Activated CD8-positive, alpha-beta memory T cell treated with anti-CD3 and anti-CD28 coated beads for 48 hours (primary cell): ENCODE measurements around the gene ANO6.
A peak's percentile ranks its signal among the peaks of the same experiment; 100 is the strongest.
"Not testable (repeated sequence)": the region's sequence is repeated elsewhere in the genome, so short reads cannot be mapped to it uniquely, and the experiment has no call there.

ENCODE experiments used
- DNase-seq, 3 experiments: peaks; one replicate each; pipeline ENCODE4 v3.0.0-alpha.2; 2020; ENCODE audit warnings: low read depth in 2 of 3, low spot score in 2 of 3

Gene ANO6

GRCh38 chr12:45215419-45216229 lies at the start of gene ANO6:
Gene ANO6 (plus strand): TSS chr12:45216095. CDS start chr12:45216322, 227 bp downstream.
- DNase-seq, result peak; percentile 52 to 72 (median 61)

- no peak for DNase-seq
Observed at GRCh38 chr12:45168976-45169375, 46.9 kb upstream of the ANO6 start.

- peak; percentile 27 to 80 (median 69) for DNase-seq
Observed at GRCh38 chr12:45170456-45171042, 45.3 kb upstream of the ANO6 start.

- DNase-seq, result not testable (repeated sequence)
Observed at GRCh38 chr12:45173293-45173692, 42.6 kb upstream of the ANO6 start.

GRCh38 chr12:45174595-45174994 lies 41.3 kb upstream of the ANO6 start:
- DNase-seq, result no peak

- no peak for DNase-seq
Observed at GRCh38 chr12:45178771-45179170, 37.1 kb upstream of the ANO6 start.

- DNase-seq, result no peak
Observed at GRCh38 chr12:45182511-45182910, 33.4 kb upstream of the ANO6 start.

- DNase-seq, result no peak
Observed at GRCh38 chr12:45183246-45183645, 32.6 kb upstream of the ANO6 start.

GRCh38 chr12:45184147-45184963 lies 31.5 kb upstream of the ANO6 start:
- no peak for DNase-seq

GRCh38 chr12:45186762-45187161 lies 29.1 kb upstream of the ANO6 start:
- no peak for DNase-seq

- DNase-seq, result no peak
Observed at GRCh38 chr12:45189766-45190403, 26.0 kb upstream of the ANO6 start.

- no peak for DNase-seq
Observed at GRCh38 chr12:45191239-45191638, 24.7 kb upstream of the ANO6 start.

- no peak for DNase-seq
Observed at GRCh38 chr12:45192707-45193106, 23.2 kb upstream of the ANO6 start.

GRCh38 chr12:45200491-45201043 lies 15.3 kb upstream of the ANO6 start:
- DNase-seq, result no peak

- no peak for DNase-seq
Observed at GRCh38 chr12:45203767-45204166, 12.1 kb upstream of the ANO6 start.

- no peak for DNase-seq
Observed at GRCh38 chr12:45204757-45205156, 11.1 kb upstream of the ANO6 start.

- no peak for DNase-seq
Observed at GRCh38 chr12:45205165-45205825, 10.6 kb upstream of the ANO6 start.

GRCh38 chr12:45208604-45209487 lies 7.0 kb upstream of the ANO6 start:
- DNase-seq, result no peak

GRCh38 chr12:45209784-45210183 lies 6.1 kb upstream of the ANO6 start:
- DNase-seq, result no peak

- DNase-seq, result no peak
Observed at GRCh38 chr12:45212064-45212463, 3.8 kb upstream of the ANO6 start.
